Ammon's horn (tissue), 1 donor: ENCODE results near the gene PLEKHA5.

Source experiments
- DNase-seq: peaks from one replicate; pipeline ENCODE4 v3.0.0-alpha.2; 2016; ENCODE audit warnings: low spot score

The PLEKHA5 gene

DNA sequence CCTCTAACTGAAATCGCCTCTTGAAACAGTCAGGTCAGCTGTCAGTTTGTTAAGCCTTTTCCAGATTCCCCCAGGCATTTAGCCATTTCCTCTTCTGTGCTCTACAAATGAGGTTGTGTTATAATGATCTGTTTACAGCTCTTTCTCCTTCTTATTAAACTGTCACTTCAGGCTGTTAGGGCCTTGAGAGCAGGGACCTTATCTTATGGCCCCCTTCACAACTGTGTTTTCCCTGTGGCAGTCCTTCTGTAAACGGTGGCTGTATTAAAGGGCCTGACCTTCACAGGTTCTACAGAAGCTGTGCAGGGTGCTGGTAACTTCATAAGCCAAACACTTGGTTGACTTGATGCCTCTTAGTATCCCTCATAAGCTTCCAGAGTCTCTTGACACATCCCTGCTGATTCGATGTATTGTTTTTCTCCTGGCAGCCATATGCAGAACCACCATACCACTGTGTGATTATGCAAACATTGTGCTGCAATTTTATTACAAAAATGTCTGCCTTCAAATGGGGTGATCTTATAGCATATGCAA, 104.7 kb downstream of the PLEKHA5 start:
- DNase-seq = no peak

DNA sequence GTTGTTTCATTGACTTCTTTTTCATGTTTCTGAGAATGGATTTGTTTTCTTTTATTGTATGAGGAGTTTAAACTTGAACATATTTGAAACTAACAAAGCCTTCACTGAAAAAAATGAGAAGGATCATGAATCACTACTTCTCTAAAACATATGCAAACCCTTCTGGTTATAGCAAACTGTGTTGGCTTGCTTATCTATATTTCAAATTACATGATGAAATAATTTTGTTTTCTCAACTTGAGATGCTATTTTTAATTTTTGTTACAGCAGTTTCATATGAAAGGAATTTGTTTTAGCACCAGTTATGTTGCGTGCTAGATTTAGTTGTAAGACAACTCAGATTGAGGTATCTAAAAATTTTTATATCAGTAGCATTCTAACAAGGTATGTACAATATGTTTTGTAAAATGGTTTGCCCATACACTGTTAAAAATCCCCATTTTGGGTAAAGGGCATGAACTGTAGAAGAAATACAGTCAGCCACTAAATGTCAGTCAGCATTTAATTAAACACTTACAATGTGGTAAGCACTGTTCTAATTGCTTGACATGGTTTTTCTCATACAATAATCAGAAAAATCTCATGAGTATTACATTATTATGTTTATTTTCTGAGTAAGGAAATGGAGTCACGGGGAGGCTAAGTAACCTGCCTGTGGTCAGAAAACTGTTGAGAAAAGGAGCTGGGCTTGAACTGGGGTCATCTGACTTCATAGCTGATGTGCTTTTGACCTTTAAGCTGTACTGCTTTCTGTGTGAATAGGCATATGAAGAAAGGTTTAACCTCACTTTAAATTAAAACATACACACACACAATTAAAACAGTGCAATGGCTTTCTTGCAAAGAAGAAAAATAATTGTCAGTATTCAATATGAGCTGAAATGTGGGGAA, 105.7 kb downstream of the PLEKHA5 start:
- no peak for DNase-seq

DNA sequence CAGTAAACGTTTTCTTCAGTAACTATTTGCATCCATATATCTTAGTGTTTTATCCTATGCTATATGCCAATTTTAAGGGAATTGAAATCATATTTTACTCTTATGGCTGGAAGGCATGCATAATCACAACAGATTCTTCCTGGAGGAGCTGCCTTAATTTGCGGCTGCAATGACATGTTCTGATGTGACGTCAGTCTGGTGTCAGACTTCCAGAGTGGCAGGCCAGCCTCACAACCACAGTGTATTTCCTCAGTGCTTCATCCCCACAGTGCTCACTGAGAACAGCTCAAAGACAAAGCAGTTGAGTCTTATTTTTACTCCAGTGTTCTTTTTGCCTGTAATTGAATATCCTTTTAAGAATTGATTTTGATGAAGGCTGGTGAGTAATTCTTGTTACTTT, 107.1 kb downstream of the PLEKHA5 start:
- no peak for DNase-seq

DNA sequence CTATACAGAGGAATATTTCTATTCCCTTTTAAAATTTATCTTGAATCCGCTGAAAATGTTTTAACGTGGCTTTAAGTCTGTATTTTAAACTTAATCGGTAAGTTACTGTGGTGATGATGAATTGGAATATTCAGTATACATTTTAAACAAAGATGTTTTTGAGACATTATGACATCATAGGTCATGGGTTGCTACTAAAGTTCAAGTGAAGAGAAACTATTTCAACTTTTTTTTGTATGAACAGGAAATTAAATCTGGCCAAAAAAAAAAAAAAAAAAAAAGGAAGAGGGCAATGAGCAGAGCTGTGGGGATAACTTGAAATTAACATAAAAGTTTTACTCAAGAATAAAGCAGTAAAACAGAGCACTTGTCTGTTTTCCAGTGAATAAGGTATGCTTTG, 109.0 kb downstream of the PLEKHA5 start:
- no peak for DNase-seq

DNA sequence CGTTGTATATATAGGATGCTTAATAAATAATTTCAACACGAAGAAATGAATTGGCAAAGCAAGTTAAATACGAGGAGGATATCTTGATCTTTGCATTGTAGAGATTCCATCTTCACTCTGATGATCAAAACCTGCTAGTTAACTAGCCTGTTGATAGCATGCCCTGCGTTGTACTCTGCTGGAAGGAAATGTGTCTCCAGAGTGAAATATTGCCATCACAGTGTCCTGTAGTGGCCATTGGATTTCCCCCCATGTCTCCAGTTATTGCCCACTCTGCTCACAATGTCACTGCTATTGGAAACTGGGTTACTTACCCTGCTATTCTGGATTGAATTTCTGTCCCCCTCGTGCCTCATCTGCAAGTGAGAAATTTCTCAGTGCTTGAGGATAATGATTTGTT, 109.6 kb downstream of the PLEKHA5 start:
- no peak for DNase-seq

DNA sequence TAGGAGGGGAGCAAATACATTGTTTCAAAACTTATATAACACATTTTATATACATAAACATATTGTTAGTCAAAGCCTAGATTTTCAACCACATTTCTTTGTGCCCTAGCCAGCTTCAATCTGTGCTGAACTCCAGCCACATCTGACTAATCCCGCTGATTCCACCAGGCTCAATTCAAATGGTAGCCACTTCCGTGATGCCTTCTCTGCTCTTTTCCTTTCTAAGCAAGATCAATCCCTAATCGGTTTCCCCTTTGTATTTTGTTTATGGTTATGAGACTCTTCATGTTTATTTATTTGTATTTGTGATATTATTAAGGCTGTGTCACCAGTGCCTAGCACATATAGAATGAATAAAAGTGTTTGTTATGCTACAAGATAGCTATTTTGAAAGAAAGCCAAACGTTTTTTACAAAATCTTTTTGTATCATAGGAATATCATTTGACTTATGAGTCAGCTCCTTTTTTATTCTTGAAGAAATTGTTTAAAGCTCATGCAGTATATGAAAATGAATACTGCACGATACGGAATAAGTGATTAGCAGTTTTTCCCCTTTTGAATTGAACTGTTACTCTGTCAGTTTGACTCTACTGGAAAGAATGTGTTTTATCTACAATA, 110.2 kb downstream of the PLEKHA5 start:
- DNase-seq = no peak

DNA sequence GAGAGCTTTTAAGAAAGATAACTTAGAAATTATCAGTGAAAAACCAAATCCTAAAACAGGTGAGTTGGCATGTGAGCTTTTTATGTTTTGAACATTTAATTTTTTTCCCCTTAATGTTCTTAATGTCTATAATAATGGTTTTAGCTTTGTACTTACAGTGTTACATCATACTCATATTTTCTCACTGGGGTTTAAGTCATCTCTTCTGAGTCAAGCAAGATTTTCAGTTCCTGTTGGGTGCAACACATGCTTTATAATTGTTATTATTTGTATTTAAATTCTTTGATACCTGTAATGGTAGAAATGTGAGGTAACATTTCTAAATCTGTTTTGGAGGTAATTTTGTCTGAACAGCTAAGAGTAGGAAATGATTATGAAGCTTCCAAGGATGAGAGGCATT, 113.0 kb downstream of the PLEKHA5 start:
- no peak for DNase-seq

DNA sequence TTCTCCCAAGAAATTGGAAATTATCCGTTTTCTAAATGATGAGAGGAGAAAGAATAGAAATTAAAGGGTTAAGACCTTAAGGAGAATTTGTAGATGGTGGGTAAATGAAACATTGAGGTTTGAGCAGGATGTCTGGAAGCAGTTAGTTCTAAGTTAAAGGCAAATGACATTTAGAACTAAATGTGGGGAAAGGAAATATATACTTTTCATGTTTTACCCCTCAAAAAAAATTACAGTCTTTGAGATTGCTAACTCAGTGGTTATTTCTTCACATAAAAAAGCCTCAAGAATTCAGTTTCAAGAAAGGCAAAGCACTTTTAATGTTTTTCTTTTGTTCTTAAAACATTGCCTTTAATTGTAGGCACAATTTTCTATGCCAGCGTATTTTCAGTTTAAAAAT, 114.0 kb downstream of the PLEKHA5 start:
- DNase-seq = no peak

DNA sequence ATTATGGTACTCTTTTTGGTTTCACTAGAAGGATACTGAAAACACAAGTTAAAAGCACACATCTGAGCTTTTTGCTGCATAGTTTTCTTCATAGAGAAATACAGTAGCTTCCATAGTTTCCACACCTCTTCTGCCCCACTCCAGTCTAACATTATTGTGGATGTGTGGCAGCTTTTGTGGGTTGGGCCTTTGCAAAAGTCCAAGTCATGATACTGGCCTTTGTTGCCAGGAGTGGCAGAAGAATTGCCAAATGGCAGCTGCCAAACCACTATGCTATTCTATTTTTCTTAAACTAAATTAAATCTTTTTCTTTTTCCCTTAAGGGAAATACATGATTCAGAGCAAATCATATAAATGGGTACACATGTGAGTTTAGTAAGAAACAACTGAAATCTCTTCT, 114.8 kb downstream of the PLEKHA5 start:
- DNase-seq = no peak

DNA sequence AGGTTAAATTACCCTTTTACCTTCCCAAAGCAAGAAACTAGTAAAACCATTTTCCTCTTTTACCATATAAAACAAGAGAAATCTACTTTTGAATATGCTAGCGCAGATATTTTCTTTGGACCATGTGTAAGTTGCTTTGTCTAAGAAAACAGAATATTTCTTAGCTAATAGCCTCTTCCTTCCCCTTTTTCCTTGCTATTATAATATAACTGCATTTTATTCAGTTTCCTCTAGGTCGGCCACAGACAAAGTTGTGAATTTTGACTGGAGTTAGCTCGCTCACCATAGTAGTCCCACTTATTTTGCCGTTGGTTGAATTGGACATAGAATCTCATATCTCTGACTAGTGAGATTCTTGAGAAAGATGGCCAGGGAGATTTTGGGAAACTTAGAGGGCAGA, 115.6 kb downstream of the PLEKHA5 start:
- no peak for DNase-seq

DNA sequence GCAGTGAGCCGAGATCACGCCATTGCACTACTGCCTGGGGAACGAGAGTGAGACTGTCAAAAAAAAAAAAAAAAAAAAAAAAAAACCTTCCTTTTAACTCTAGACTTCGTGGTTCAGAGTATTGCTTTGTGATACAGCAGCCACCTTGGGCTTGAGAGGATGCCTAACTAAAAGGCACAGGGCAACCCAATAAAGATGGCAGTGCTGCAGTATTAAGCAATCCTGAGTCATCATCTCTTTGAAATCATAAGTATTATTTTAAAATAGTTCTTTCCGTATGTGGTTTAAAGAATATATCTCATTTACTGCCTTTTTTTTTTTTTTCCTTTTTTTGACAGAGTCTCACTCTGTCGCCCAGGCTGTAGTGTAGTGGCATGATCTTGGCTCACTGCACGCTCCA, 116.1 kb downstream of the PLEKHA5 start:
- DNase-seq = no peak

DNA sequence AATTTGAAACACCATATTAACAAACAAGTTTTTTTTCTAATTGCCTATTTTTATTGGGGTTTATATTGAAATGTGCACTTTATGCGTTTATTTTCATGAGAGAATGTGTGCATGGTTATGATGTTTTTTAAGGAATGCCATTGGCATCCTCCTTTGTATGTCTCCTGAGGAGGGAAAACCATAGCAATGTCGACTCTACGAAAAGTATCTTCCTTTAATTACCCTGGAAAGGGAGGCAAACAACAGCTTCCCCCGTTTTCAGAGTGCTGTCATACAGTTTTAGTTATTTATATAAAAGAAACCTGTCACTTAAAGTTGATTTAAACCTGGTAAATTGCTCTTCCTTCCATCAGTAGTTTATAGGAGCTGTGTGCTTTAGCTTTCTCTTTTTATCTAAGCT, 117.4 kb downstream of the PLEKHA5 start:
- no peak for DNase-seq

DNA sequence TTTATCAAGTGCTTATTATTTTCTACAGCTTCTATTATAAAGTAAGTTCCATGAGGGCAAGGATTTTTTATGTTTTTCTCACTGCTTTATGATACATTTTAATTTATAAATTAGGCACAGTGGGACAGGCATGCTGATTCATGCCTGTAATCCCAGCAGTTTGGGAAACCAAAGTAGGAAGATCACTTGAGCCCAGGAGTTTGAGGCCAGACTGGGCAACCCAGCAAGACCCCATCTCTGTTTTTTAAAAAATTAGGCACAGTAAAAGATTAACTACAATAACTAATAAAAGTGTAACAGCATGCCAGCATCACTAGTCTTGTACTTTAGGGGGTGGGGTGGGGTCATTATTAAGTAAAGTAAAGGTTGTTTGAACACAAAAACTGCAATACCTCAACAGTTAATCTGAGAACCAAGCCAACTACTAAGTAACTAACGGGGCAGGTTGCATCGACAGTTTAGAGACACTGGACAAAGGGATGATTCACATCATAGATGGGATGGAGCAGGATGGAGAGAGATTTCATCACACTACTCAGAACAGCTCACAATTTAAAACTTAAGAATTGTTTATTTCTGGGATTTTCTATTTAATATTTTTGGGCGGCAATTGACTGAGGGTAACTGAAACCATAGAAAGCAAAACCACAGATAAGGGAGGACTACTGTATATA, 119.5 kb downstream of the PLEKHA5 start:
- DNase-seq = no peak

DNA sequence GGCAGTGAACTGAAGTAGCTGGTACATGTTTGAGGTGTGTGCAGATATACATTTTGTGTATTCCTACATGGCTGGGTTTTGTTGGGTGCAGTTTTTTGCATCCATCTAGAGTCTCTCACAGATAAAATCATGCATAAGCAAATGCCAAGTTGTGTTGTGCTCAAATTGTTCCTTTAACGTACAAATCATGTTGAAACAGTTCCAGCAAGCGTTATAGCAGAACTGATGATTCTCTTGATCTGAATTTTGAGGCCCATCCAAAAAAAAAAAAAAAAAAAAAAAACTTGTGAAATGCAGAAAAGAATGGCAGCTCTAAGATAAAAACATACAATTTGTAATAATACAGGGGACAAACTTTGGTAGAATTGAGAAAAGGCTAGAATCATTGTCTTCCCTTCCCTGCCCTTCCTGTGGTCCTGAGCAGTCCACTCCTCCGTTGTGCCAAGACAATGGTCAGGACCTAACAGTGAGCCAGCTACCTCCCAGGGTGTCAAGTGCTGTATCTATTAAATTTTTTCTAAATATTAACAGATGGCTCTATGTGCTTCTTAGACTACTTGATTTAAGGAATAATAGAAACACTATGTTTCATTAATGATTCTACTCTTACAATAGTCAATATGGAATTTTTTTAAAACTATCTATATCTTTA, 122.1 kb downstream of the PLEKHA5 start:
- no peak for DNase-seq

DNA sequence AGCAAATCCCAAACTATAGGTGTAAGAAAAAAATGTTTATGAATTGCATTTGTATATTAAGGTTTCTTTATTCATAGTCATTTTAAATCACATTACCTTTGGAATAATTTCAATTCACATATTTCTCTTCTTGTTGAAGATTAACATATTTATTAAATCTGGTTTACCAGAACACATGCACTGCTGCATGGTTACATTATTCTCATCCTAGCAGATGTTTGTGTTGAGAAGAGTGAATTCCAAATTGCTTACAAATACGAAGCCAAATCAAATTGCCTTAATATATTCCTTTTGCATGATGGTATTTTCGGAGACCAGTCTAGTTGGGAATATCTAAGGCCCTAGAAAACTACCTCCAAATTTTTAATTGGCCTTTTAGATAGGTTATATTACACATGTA, 130.6 kb downstream of the PLEKHA5 start:
- DNase-seq = no peak

DNA sequence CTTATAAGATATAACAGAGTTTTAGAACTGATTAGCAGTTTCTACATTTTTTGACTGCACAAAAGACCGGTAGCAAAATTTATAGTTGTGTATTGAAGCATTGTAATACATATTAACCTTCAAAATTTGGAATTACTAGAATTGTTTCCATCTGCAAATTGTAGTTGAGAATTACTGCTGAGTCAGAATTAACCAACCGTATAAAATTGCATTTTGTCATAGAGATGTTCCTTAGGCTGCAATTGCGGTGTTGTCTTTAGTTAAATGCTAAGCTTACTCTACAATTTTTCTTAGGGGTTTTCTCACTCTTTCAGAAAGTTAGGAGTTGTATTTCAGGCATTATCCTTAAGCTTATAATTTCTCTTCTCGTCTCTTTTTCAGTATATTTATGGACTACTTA, 132.2 kb downstream of the PLEKHA5 start:
- DNase-seq = no peak

DNA sequence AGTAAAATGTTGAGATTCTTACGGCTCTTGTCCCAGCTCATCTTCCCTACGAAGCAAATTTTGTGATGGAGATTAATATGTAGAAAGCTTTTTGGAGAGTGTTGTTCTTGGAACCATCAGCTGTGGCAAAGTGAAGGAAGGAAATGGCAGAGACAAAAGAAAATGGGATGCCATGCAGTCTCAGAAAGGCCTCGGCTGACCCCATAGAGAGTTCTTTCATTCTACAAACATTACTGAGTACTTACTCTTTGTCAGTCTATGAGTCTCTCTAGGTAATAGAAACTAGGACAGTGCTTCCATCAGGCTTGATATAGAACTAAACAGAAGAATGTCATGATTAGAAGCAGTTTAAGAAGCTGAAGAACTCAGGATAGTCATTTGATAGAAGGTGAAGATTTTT, 134.1 kb downstream of the PLEKHA5 start:
- no peak for DNase-seq

DNA sequence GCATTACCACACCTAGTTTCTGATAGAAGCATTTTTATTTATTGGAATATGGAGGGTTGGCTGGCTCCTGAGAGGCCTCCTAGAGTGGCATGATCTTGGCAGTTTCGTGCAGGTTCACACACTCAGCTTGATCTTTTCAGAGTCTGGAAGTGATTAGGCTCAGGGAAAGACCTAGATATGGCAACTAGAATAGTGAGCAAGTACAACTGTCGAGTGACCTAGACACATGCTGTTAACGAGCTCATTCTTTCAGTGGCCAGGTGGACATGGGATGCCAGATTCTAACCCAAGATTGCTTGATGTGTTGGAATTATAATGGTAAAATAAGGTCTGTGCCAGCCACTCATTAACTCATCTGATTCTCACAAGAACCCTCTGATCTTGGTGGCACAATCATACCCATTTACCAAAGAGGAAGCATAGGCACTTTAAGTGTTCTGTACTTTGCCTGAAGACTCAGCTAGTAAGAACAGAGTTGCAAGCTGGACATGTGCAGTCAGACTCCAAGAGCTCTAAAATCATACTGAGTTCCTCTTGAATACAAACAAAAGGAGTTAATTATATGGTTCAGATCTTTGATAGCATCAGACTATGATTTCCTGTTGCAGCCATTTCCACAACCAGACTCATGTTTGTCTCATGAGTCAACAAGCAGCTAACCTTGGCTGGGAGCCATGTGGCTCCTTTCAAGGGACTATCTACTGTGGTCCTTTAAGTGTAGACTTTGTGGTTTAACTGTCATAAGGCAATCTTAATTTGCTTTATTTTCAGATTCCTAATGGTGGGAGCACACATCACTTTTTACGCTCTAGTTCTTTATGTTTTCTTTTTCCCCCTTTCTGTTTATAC, 144.2 kb downstream of the PLEKHA5 start:
- DNase-seq = peak; percentile 15

DNA sequence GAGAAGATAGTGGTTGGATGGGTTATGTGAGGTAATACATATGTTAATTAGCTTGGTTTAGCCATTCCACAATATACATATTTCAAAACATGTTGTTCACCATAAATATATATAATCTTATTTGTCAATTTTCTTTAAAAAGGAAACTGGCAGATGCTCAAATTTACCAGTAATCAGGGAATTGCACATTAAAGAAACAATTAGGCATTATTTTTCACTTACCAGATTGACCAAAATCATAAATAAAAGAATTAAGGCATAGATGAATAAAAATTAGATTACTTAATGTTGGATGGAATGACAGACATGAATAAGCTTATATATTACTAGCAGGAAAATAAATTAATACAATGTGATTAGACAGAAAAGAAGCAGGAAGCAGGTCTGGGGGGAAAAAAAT, 147.2 kb downstream of the PLEKHA5 start:
- no peak for DNase-seq

DNA sequence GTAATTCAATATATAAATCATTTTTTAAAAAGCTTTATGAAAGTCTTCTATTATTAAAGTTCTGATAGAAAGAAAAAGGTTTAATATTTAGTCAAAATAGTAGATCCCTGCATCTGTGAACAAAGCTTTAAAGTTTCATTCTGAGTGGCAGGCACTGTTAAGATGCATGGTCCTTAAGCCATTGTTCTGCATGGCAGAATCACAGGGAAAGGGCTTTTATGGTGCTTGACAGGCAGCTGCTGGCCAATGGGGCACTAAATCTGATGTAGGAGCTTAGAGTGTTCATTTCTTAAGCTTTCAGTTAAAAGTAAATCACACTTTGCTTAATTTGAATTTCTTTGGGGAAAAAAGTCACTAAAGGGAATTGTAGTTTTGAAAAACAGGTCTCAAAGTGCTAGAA, 148.2 kb downstream of the PLEKHA5 start:
- no peak for DNase-seq

DNA sequence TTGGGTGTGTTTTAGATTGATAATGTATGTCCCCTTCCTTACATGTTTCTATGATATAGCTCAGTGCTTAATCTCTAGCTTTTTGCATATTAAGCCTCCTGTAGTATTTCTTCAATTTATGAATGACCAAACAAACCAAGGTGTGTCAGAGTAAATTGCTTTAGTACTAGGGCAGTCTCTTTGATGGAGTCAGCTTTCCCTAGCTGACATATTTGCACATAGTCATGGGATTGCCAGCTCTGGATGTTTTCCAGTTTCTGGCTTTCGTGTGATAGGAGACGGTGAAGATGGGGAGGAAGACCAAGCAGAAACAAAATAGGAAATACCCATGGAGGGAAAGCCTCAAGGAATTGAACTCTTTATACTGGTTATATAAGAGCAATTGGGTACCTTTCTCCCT, 148.9 kb downstream of the PLEKHA5 start:
- no peak for DNase-seq
